DND-41 (cell line): ENCODE data around the gene ARHGAP45.

Experiments used
- ATAC-seq: fragments of 200-7000 bp; cut with Tn5 transposase; 3 replicates; pipeline ENCODE4 v1.9.1; 2021; ENCODE audit warnings: low read depth; ENCODE audit not compliant: insufficient read depth
- DNase-seq: peaks from one replicate; pipeline ENCODE4 v3.0.0-alpha.2; 2020
- H2AFZ ChIP-seq: 2 replicates; pipeline ENCODE4 v1.6.0; 2012; ENCODE audit warnings: low read depth, low read length
- H3K27ac ChIP-seq: 2 replicates; pipeline ENCODE4 v1.5.1; 2012; ENCODE audit warnings: low read length, inconsistent platforms
- H3K27me3 ChIP-seq: fragments of 200-600 bp; sonication (generic); 2 replicates; pipeline ENCODE4 v1.6.0; 2012; ENCODE audit warnings: low read length, mild to moderate bottlenecking, inconsistent platforms; ENCODE audit not compliant: insufficient read depth, poor library complexity
- H3K36me3 ChIP-seq: 2 replicates; pipeline ENCODE4 v1.5.1; 2012; ENCODE audit warnings: low read length, inconsistent platforms; ENCODE audit not compliant: insufficient read depth
- H3K4me1 ChIP-seq: 2 replicates; pipeline ENCODE4 v1.5.1; 2012; ENCODE audit warnings: mild to moderate bottlenecking, low read length; ENCODE audit not compliant: insufficient read depth
- H3K4me2 ChIP-seq: 2 replicates; pipeline ENCODE4 v1.6.0; 2012; ENCODE audit warnings: mild to moderate bottlenecking, moderate library complexity, low read length, inconsistent platforms; ENCODE audit not compliant: insufficient read depth
- H3K4me3 ChIP-seq, 2 experiments: fragments of 200-600 bp in 1 of 2; shearing (Covaris generic) in 1 of 2; 2 replicates each; pipeline ENCODE4 v1.5.1; 2012 to 2016; ENCODE audit warnings: inconsistent platforms in 2 of 2, low read length in 2 of 2, mild to moderate bottlenecking in 2 of 2, low read depth in 1 of 2, moderate library complexity in 1 of 2
- H3K79me2 ChIP-seq: 2 replicates; pipeline ENCODE4 v1.6.0; 2012; ENCODE audit warnings: low read length, inconsistent platforms; ENCODE audit not compliant: insufficient read depth
- H3K9ac ChIP-seq: 2 replicates; pipeline ENCODE4 v1.6.0; 2012; ENCODE audit warnings: low read depth, mild to moderate bottlenecking, inconsistent platforms, low read length, moderate library complexity
- H3K9me3 ChIP-seq: 2 replicates; pipeline ENCODE4 v1.5.1; 2012; ENCODE audit warnings: low read length, moderate library complexity, mild to moderate bottlenecking, inconsistent platforms; ENCODE audit not compliant: insufficient read depth, severe bottlenecking
- H4K20me1 ChIP-seq: 2 replicates; pipeline ENCODE4 v1.6.0; 2012; ENCODE audit warnings: low read length; ENCODE audit not compliant: insufficient read depth
- CTCF ChIP-seq: IDR thresholded peaks from 2 replicates; pipeline ENCODE4 v1.5.1; 2012; ENCODE audit warnings: borderline replicate concordance, low read length, moderate library complexity, mild to moderate bottlenecking; ENCODE audit not compliant: poor library complexity, severe bottlenecking; ENCODE audit errors: extremely low read depth
- EZH2 ChIP-seq: IDR thresholded peaks from 3 replicates; pipeline ENCODE4 v1.6.1; 2012; ENCODE audit warnings: borderline replicate concordance, low read depth, mild to moderate bottlenecking, moderate library complexity, low read length, inconsistent platforms; ENCODE audit not compliant: severe bottlenecking

The ARHGAP45 gene

GRCh38 chr19:1047696-1048147 lies 19.2 kb upstream of the ARHGAP45 start:
- H3K9me3 ChIP-seq = no peaks in the 10 kb centered on the region
- peaks cover 3% of the 10 kb centered on the region; the same call in 1 of the 2 replicates for H4K20me1 ChIP-seq
- H3K27ac ChIP-seq = no peak overlapping the region
- no peak overlapping the region for H3K4me3 ChIP-seq
- peaks cover 12% of the 10 kb centered on the region for H3K36me3 ChIP-seq
- H2AFZ ChIP-seq = no peak overlapping the region
- no peaks in the 10 kb centered on the region for H3K27me3 ChIP-seq
- H3K4me1 ChIP-seq = no peaks in the 10 kb centered on the region
- DNase-seq = no peak
- no peak overlapping the region for H3K9ac ChIP-seq
- H3K79me2 ChIP-seq = no peaks in the 10 kb centered on the region
- ATAC-seq = no peak
- no peak for TF ChIP-seq EZH2
- TF ChIP-seq CTCF = no peak
- H3K4me2 ChIP-seq = no peak overlapping the region

GRCh38 chr19:1049106-1049505 lies 17.9 kb upstream of the ARHGAP45 start:
- no peaks in the 10 kb centered on the region for H3K9me3 ChIP-seq
- H3K36me3 ChIP-seq = peaks cover 11% of the 10 kb centered on the region
- no peaks in the 10 kb centered on the region for H3K79me2 ChIP-seq
- H3K27ac ChIP-seq = no peak overlapping the region
- H3K9ac ChIP-seq = no peak overlapping the region
- H3K4me1 ChIP-seq = no peaks in the 10 kb centered on the region
- TF ChIP-seq CTCF = no peak
- TF ChIP-seq EZH2 = no peak
- DNase-seq = no peak
- H3K27me3 ChIP-seq = no peaks in the 10 kb centered on the region
- ATAC-seq = no peak
- no peak overlapping the region for H3K4me2 ChIP-seq
- H2AFZ ChIP-seq = no peak overlapping the region
- H4K20me1 ChIP-seq = no peaks in the 10 kb centered on the region
- no peak overlapping the region for H3K4me3 ChIP-seq

GRCh38 chr19:1049800-1050199 lies 17.2 kb upstream of the ARHGAP45 start:
- DNase-seq = no peak
- H3K4me1 ChIP-seq = no peaks in the 10 kb centered on the region
- peak; percentile 51; the same call in 2 of the 3 replicates for ATAC-seq
- peaks cover 14% of the 10 kb centered on the region for H3K36me3 ChIP-seq
- no peaks in the 10 kb centered on the region for H4K20me1 ChIP-seq
- H3K9ac ChIP-seq = no peak overlapping the region
- TF ChIP-seq CTCF (no peak), EZH2 (no peak)
- no peaks in the 10 kb centered on the region for H3K79me2 ChIP-seq
- H3K27me3 ChIP-seq = no peaks in the 10 kb centered on the region
- no peak overlapping the region for H3K4me2 ChIP-seq
- no peak overlapping the region for H2AFZ ChIP-seq
- H3K4me3 ChIP-seq = no peak overlapping the region
- no peaks in the 10 kb centered on the region for H3K9me3 ChIP-seq
- H3K27ac ChIP-seq = no peak overlapping the region
